Caco-2 (cell line): Measurements from ENCODE around the gene CCDC117. TPM values are rescaled to one million over a fixed set of nuclear protein-coding genes. Genes with fewer than 3 reads are reported as not detected.

Experiments used
- BruUV-seq: library from RNA; stranded (reverse); fragments of 400-500 nt; replicated peaks from 2 replicates; lab custom pipeline; 2021; lab: Mats Ljungman, UMichigan
- CTCF ChIA-PET: fragments of 300-600 bp; sonication (Branson Sonifier 250); formaldehyde crosslinking; loops from one replicate; lab custom pipeline; 2022; ENCODE audit warnings: antibody characterized with exemption; lab: Charles Lee
- POLR2A ChIA-PET: fragments of 300-600 bp; sonication (Branson Sonifier 250); formaldehyde crosslinking; loops from one replicate; lab custom pipeline; 2022; ENCODE audit warnings: antibody characterized with exemption; lab: Charles Lee
- DNase-seq, 2 experiments: peaks; one replicate each; pipeline versions ENCODE4 v3.0.0 to v3.0.0-alpha.2; 2020 to 2022
- H3K27me3 ChIP-seq: replicated peaks from 2 replicates; pipeline ENCODE4 v1.6.0; 2011; ENCODE audit warnings: low read length; ENCODE audit not compliant: control insufficient read depth, insufficient read depth
- H3K36me3 ChIP-seq: 2 replicates; pipeline ENCODE4 v1.5.1; 2011; ENCODE audit warnings: low read length; ENCODE audit not compliant: control insufficient read depth, insufficient read depth
- H3K4me1 ChIP-seq: fragments of 250-450 bp; sonication (Bioruptor Pico); 2 replicates; pipeline ENCODE4 v1.5.1; 2020; ENCODE audit warnings: mild to moderate bottlenecking
- H3K4me3 ChIP-seq: 2 replicates; pipeline ENCODE4 v1.5.1; 2011; ENCODE audit warnings: low read depth, mild to moderate bottlenecking, control low read depth, low read length
- H3K9me3 ChIP-seq: fragments of 250-450 bp; sonication (Bioruptor Pico); 2 replicates; pipeline ENCODE4 v1.5.1; 2020; ENCODE audit warnings: mild to moderate bottlenecking, moderate library complexity
- H3K27ac Mint-ChIP-seq: one replicate; pipeline ENCODE4 v1.8.0; 2022; ENCODE audit warnings: mixed read lengths; ENCODE audit not compliant: unreplicated experiment
- H3K27me3 Mint-ChIP-seq: one replicate; pipeline ENCODE4 v1.8.0; 2022; ENCODE audit warnings: mixed read lengths; ENCODE audit not compliant: insufficient read depth, unreplicated experiment
- H3K36me3 Mint-ChIP-seq: one replicate; pipeline ENCODE4 v1.8.0; 2022; ENCODE audit warnings: mild to moderate bottlenecking, mixed read lengths; ENCODE audit not compliant: insufficient read depth, unreplicated experiment
- H3K4me1 Mint-ChIP-seq: one replicate; pipeline ENCODE4 v1.8.0; 2022; ENCODE audit warnings: low read depth, mixed read lengths; ENCODE audit not compliant: unreplicated experiment
- H3K4me3 Mint-ChIP-seq: one replicate; pipeline ENCODE4 v1.8.0; 2022; ENCODE audit warnings: mild to moderate bottlenecking, moderate library complexity, mixed read lengths; ENCODE audit not compliant: unreplicated experiment
- H3K9me3 Mint-ChIP-seq: one replicate; pipeline ENCODE4 v1.8.0; 2022; ENCODE audit warnings: mixed read lengths; ENCODE audit not compliant: unreplicated experiment
- intact Hi-C: fragments of 100-400 bp; cut with micrococcal nuclease; formaldehyde crosslinking; loops from one replicate; pipeline ENCODE4 v1.10.0; 2022; ENCODE audit not compliant: unreplicated experiment
- total RNA-seq: library from RNA; stranded (reverse); gene quantifications from 2 replicates; pipeline ENCODE4 v1.2.3, GENCODE V29; 2022
- TF ChIP-seq, protein P1 (sequence below), 2 experiments: fragments of 200-600 bp in 1 of 2; IDR thresholded peaks; 1 replicate in 1 of 2; 2 replicates in 1 of 2; pipeline versions ENCODE4 v1.5.1 to v1.8.0; 2011 to 2022; ENCODE audit warnings: antibody characterized with exemption in 1 of 2, control low read depth in 1 of 2, inconsistent platforms in 1 of 2, low read depth in 1 of 2, low read length in 1 of 2, mild to moderate bottlenecking in 1 of 2, moderate library complexity in 1 of 2; ENCODE audit not compliant: insufficient read depth in 1 of 2, severe bottlenecking in 1 of 2, unreplicated experiment in 1 of 2

Gene CCDC117
- total RNA-seq, 1 experiment from 2014 or later = 27.8 TPM

DNA sequence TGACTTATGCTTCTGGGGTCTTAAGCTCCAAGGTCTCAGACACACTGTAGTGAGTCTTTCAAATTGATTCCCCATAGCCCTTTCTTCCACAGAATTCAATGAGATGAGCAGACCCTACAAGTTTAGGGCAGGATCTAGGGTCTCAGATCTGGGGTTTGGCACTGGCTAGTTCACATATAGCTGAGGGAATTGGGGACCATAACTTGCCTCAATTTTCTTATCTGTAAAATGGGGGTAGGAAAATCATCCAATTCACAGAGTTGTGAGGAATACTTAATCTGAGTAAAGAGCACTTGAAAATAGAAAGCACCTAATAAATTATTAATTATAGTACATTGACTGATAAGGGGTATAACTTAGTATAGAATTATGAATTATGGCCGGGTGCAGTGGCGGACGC is 5.9 kb upstream of the CCDC117 start:
- no peaks in the 10 kb centered on the region for H3K36me3 ChIP-seq
- ChIA-PET CTCF (no interaction called here), POLR2A (interaction anchor here (0.6 kb wide), 1 partner anchor 29 kb away, joined by 4 read pairs; no protein-coding TSS in a partner anchor)
- no peak overlapping the region for H3K4me3 ChIP-seq
- H3K27ac Mint-ChIP-seq = no peak overlapping the region
- DNase-seq = no peak
- no peaks in the 10 kb centered on the region for H3K36me3 Mint-ChIP-seq
- H3K27me3 Mint-ChIP-seq = no peaks in the 10 kb centered on the region
- H3K4me1 ChIP-seq = no peaks in the 10 kb centered on the region
- TF ChIP-seq, protein P1, sequence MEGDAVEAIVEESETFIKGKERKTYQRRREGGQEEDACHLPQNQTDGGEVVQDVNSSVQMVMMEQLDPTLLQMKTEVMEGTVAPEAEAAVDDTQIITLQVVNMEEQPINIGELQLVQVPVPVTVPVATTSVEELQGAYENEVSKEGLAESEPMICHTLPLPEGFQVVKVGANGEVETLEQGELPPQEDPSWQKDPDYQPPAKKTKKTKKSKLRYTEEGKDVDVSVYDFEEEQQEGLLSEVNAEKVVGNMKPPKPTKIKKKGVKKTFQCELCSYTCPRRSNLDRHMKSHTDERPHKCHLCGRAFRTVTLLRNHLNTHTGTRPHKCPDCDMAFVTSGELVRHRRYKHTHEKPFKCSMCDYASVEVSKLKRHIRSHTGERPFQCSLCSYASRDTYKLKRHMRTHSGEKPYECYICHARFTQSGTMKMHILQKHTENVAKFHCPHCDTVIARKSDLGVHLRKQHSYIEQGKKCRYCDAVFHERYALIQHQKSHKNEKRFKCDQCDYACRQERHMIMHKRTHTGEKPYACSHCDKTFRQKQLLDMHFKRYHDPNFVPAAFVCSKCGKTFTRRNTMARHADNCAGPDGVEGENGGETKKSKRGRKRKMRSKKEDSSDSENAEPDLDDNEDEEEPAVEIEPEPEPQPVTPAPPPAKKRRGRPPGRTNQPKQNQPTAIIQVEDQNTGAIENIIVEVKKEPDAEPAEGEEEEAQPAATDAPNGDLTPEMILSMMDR (IDR thresholded peaks at IDR 0.05; ENCODE audit: insufficient read depth in 1 of 2, low read depth in 1 of 2, low read length in 1 of 2, severe bottlenecking in 1 of 2, unreplicated experiment in 1 of 2) = no peak
- no peak overlapping the region for H3K4me3 Mint-ChIP-seq
- 0 out of 2 replicates have a peak, but pooled peaks cover 9% of the 10 kb centered on the region for H3K9me3 ChIP-seq
- H3K27me3 ChIP-seq = no peaks in the 10 kb centered on the region
- peaks cover 3% of the 10 kb centered on the region for H3K4me1 Mint-ChIP-seq
- no TSS peak for BruUV-seq
- H3K9me3 Mint-ChIP-seq = no peaks in the 10 kb centered on the region
- intact Hi-C loops = no loop called here

DNA sequence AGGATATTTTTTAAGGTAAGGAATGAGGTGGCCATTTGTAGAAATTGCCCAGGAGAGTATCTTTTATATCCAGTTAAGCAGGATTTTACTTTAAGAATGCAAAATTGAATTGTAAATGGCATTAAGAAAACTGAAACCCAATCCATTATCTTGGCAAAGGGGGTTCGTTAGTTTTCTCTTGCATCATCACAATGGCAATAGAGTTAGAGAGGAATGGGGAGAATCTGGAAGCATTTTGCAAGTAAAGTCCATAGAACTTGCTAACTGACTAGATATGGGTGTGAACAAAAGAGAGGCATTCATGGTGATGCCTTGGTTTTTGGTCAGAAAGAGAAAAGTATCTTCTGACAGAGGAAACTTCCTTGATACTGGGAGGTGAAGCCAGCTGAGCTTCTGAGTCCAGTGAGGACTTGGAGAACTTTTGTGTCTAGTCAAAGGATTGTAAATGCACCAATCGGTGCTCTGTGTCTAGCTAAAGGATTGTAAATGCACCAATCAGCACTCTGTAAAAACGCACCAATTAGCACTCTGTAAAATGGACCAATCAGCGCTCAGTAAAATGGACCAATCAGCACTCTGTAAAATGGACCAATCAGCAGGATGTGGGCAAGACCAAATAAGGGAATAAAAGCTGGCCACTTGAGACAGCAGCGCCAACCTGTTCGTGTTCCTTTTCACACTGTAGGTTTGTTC is 3.6 kb upstream of the CCDC117 start:
- Histone ChIP-seq H3K4me3 (no peak overlapping the region), H3K36me3 (no peaks in the 10 kb centered on the region), H3K9me3 (0 out of 2 replicates have a peak, but pooled peaks cover 9% of the 10 kb centered on the region), H3K4me1 (no peaks in the 10 kb centered on the region), H3K27me3 (no peaks in the 10 kb centered on the region)
- CTCF ChIA-PET = no interaction called here
- peaks cover 7% of the 10 kb centered on the region for H3K4me1 Mint-ChIP-seq
- POLR2A ChIA-PET = no interaction called here
- no peaks in the 10 kb centered on the region for H3K9me3 Mint-ChIP-seq
- no peak overlapping the region for H3K4me3 Mint-ChIP-seq
- DNase-seq = no peak
- peaks cover 14% of the 10 kb centered on the region for H3K36me3 Mint-ChIP-seq
- no peak overlapping the region for H3K27ac Mint-ChIP-seq
- intact Hi-C loops = no loop called here
- no TSS peak for BruUV-seq
- TF ChIP-seq, protein P1 (IDR thresholded peaks at IDR 0.05; ENCODE audit: insufficient read depth in 1 of 2, low read depth in 1 of 2, low read length in 1 of 2, severe bottlenecking in 1 of 2, unreplicated experiment in 1 of 2) = no peak
- H3K27me3 Mint-ChIP-seq = no peaks in the 10 kb centered on the region

DNA sequence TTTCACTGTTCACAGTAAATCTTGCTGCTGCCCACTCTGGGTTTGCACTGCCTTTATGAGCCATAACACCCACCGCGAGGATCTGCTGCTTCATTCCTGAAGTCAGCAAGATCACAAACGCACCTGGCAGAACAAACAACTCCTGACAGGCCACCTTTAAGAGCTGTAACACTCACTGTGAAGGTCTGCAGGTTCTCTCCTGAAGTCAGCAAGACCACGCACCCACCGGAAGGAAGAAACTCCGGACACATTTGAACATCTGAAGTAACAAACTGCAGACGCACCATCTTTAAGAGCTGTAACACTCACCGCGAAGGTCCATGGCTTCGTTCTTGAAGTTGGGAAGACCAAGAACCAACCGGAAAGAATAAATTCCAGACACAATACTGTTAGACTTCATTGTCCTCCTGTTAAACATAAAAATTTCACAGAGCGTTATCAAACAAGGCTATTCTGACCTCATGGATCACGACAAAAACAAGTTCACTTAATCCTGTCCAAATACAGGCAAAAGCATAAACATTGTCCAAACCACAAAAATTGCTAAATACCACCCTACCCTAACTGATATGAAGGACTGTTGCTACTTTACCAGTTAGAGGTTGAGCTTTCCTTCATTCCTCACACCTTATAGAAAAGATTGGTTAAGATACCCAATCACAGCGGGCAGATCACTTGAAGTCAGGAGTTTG is 3.0 kb upstream of the CCDC117 start:
- H3K9me3 Mint-ChIP-seq = no peaks in the 10 kb centered on the region
- peaks cover 17% of the 10 kb centered on the region for H3K36me3 Mint-ChIP-seq
- ChIA-PET CTCF (no interaction called here), POLR2A (no interaction called here)
- Histone ChIP-seq H3K4me3 (no peak overlapping the region), H3K4me1 (no peaks in the 10 kb centered on the region), H3K27me3 (no peaks in the 10 kb centered on the region), H3K9me3 (0 out of 2 replicates have a peak, but pooled peaks cover 9% of the 10 kb centered on the region), H3K36me3 (no peaks in the 10 kb centered on the region)
- no peaks in the 10 kb centered on the region for H3K27me3 Mint-ChIP-seq
- H3K27ac Mint-ChIP-seq = no peak overlapping the region
- DNase-seq = no peak
- no TSS peak for BruUV-seq
- TF ChIP-seq, protein P1 (IDR thresholded peaks at IDR 0.05; ENCODE audit: insufficient read depth in 1 of 2, low read depth in 1 of 2, low read length in 1 of 2, severe bottlenecking in 1 of 2, unreplicated experiment in 1 of 2) = no peak
- intact Hi-C loops = no loop called here
- H3K4me1 Mint-ChIP-seq = peaks cover 7% of the 10 kb centered on the region
- no peak overlapping the region for H3K4me3 Mint-ChIP-seq
